Measurements from ENCODE around the gene DGCR6L. TPM values are rescaled to one million over a fixed set of nuclear protein-coding genes. Genes with fewer than 3 reads are reported as not detected.
"Not testable (repeated sequence)": the region's sequence is repeated elsewhere in the genome, so short reads cannot be mapped to it uniquely, and the experiment has no call there.

DGCR6L gene
- total and polyA plus RNA-seq, 4 donors, result 28.4 to 94.0 (median 86.1) TPM

DNA sequence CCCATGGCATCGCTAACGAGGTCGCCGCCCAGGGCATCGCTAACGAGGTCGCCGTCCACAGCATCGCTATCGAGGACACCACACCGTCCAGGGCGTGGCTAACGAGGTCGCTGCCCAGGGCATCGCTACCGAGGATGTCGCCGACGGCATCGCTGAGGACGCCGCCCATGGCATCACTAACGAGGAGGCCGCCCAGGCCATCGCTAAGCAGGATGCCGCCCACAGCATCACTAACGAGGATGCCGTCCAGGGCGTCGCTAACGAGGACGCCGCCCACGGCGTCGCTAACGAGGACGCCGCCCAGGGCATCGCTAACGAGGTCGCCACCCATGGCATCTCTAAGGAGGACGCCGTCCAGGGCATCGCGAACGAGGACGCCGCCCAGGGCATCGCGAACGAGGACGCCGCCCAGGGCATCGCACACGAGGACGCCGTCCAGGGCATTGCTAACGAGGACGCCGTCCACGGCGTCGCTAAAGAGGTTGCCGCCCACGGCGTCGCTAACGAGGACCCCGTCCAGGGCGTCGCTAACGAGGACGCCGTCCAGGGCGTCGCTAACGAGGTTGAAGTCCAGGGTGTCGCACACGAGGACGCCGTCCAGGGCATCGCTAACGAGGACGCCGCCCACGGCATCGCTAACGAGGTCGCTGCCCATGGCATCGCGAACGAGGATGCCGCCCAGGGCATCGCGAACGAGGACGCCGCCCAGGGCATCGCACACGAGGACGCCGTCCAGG lies 38.8 kb upstream of the DGCR6L start:
- WGBS (ENCODE audit: insufficient coverage), result 98% methylated on average over 46 of the region's 103 CpGs
- not testable (repeated sequence) for H3K9me3 ChIP-seq (ENCODE audit: control insufficient read depth, insufficient read depth, low read length); H3K27ac ChIP-seq (ENCODE audit: low read depth, low read length); H3K36me3 ChIP-seq (ENCODE audit: control insufficient read depth, insufficient read depth, low read length); H3K4me1 ChIP-seq (ENCODE audit: control insufficient read depth, insufficient read depth, low read length); H3K27me3 ChIP-seq (ENCODE audit: control insufficient read depth, insufficient read depth, low read length); DNase-seq (ENCODE audit: low read depth in 4 of 6, low spot score in 6 of 6); H3K4me3 ChIP-seq (ENCODE audit: low read depth, low read length)

- H3K4me1 ChIP-seq (ENCODE audit: control insufficient read depth, insufficient read depth, low read length); H3K27ac ChIP-seq (ENCODE audit: low read depth, low read length); H3K9me3 ChIP-seq (ENCODE audit: control insufficient read depth, insufficient read depth, low read length); H3K36me3 ChIP-seq (ENCODE audit: control insufficient read depth, insufficient read depth, low read length); H3K4me3 ChIP-seq (ENCODE audit: low read depth, low read length); H3K27me3 ChIP-seq (ENCODE audit: control insufficient read depth, insufficient read depth, low read length); DNase-seq (ENCODE audit: low read depth in 4 of 6, low spot score in 6 of 6): not testable (repeated sequence)
- WGBS (ENCODE audit: insufficient coverage), result 94% methylated on average over 37 of the region's 70 CpGs
Observed at GRCh38 chr22:20357967-20358366, 38.1 kb upstream of the DGCR6L start.

DNA sequence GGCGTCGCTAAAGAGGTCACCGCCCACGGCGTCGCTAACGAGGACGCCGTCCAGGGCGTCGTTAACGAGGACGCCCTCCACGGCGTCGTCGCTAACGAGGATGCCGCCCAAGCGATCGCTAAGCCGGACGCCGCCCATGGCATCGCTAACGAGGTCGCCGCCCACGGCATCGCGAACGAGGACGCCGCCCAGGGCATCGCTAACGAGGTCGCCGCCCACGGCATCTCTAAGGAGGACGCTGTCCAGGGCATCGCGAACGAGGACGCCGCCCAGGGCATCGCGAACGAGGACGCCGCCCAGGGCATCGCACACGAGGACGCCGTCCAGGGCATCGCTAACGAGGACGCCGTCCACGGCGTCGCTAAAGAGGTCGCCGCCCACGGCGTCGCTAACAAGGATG lies 37.0 kb upstream of the DGCR6L start:
- not testable (repeated sequence) for H3K27me3 ChIP-seq (ENCODE audit: control insufficient read depth, insufficient read depth, low read length); H3K9me3 ChIP-seq (ENCODE audit: control insufficient read depth, insufficient read depth, low read length); H3K4me3 ChIP-seq (ENCODE audit: low read depth, low read length); H3K27ac ChIP-seq (ENCODE audit: low read depth, low read length); H3K4me1 ChIP-seq (ENCODE audit: control insufficient read depth, insufficient read depth, low read length); DNase-seq (ENCODE audit: low read depth in 4 of 6, low spot score in 6 of 6); H3K36me3 ChIP-seq (ENCODE audit: control insufficient read depth, insufficient read depth, low read length)
- WGBS (ENCODE audit: insufficient coverage), result 92% methylated on average over 34 of the region's 66 CpGs

GRCh38 chr22:20355939-20356636 lies 36.2 kb upstream of the DGCR6L start:
- H3K36me3 ChIP-seq (ENCODE audit: control insufficient read depth, insufficient read depth, low read length); H3K4me3 ChIP-seq (ENCODE audit: low read depth, low read length); H3K27ac ChIP-seq (ENCODE audit: low read depth, low read length); H3K27me3 ChIP-seq (ENCODE audit: control insufficient read depth, insufficient read depth, low read length); H3K4me1 ChIP-seq (ENCODE audit: control insufficient read depth, insufficient read depth, low read length); DNase-seq (ENCODE audit: low read depth in 4 of 6, low spot score in 6 of 6); H3K9me3 ChIP-seq (ENCODE audit: control insufficient read depth, insufficient read depth, low read length): not testable (repeated sequence)
- WGBS (ENCODE audit: insufficient coverage), result 97% methylated on average over 68 of the region's 98 CpGs

DNA sequence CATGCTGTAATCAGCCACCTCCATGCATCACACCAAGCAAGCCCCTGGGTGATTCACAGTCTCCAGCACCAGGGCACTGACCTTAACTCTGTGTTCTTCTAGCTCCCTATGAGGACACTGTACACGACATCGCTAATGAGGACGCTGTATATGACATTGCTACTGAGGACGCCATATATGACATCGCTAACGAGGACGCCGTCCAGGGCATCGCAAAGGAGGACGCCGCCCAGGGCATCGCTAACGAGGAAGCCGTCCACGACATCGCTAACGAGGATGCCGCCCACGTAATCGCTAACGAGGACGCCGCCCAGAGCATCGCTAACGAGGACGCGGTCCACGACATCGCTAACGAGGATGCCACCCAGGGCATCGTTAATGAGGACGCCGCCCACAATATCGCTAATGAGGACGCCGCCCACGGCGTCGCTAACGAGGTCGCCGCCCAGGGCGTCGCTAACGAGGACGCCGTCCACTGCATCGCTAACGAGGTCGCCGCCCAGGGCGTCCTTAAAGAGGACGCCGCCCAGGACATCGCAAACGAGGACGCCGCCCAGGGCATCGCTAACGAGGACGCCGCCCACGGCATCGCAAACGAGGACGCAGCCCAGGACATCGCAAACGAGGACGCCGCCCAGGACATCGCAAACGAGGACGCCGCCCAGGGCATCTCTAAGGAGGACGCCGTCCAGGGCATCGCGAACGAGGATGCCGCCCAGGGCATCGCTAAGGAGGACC lies 34.5 kb upstream of the DGCR6L start:
- Histone ChIP-seq H3K4me3 (ENCODE audit: low read depth, low read length) (no peak overlapping the region), H3K27ac (ENCODE audit: low read depth, low read length) (no peak overlapping the region), H3K36me3 (ENCODE audit: control insufficient read depth, insufficient read depth, low read length) (no peaks in the 10 kb centered on the region), H3K27me3 (ENCODE audit: control insufficient read depth, insufficient read depth, low read length) (no peaks in the 10 kb centered on the region), H3K4me1 (ENCODE audit: control insufficient read depth, insufficient read depth, low read length) (no peaks in the 10 kb centered on the region), H3K9me3 (ENCODE audit: control insufficient read depth, insufficient read depth, low read length) (no peaks in the 10 kb centered on the region)
- DNase-seq (ENCODE audit: low read depth in 4 of 6, low spot score in 6 of 6), result no peak
- 94% methylated on average over 81 of the region's 81 CpGs for WGBS (ENCODE audit: insufficient coverage)

DNA sequence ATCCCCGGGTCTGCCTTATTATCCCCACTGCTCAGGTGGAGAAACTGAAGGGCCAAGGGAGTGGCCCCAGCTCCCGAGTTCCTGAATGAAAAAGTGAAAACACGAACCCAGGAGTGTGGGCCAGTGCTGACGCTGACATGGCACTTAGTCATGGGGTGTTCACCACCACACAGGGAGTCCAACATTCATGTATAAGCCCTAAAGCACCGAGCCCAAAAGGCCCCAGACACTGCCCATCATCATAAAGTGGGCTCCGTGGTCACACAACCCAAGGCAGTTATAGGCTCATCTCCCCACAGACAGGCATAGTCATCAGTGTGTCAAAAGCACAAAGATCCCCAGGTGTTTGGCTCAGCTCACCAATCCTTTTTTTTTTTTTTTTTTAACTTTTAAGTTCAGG lies 32.7 kb upstream of the DGCR6L start:
- not testable (repeated sequence) for H3K27ac ChIP-seq (ENCODE audit: low read depth, low read length); DNase-seq (ENCODE audit: low read depth in 4 of 6, low spot score in 6 of 6); H3K9me3 ChIP-seq (ENCODE audit: control insufficient read depth, insufficient read depth, low read length); H3K27me3 ChIP-seq (ENCODE audit: control insufficient read depth, insufficient read depth, low read length); H3K4me1 ChIP-seq (ENCODE audit: control insufficient read depth, insufficient read depth, low read length); H3K36me3 ChIP-seq (ENCODE audit: control insufficient read depth, insufficient read depth, low read length); H3K4me3 ChIP-seq (ENCODE audit: low read depth, low read length)
- 86% methylated on average over 5 of the region's 6 CpGs for whole genome bisulfite sequencing (ENCODE audit: insufficient coverage)

DNA sequence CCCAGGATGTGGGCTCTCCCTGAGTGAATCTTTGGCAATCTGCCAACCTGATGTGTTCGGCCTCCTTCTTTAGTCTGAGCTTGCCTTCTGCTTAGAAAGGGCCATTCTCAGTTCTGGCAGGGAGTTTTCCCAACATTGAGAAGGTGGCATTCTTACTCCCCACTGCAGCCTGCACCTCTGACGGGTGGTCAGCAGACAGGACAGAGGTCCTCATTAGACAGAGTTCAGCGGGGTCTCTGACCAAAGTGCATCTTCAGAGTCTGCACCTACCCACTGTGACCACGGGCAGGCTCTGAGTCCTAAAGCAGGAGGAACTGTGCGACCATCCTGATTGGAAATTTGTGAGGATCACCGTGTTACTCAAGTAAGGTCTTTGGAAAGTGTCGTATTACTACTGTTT lies 26.7 kb upstream of the DGCR6L start:
- H3K4me1 ChIP-seq (ENCODE audit: control insufficient read depth, insufficient read depth, low read length); H3K4me3 ChIP-seq (ENCODE audit: low read depth, low read length); H3K27me3 ChIP-seq (ENCODE audit: control insufficient read depth, insufficient read depth, low read length); DNase-seq (ENCODE audit: low read depth in 4 of 6, low spot score in 6 of 6); H3K9me3 ChIP-seq (ENCODE audit: control insufficient read depth, insufficient read depth, low read length); H3K27ac ChIP-seq (ENCODE audit: low read depth, low read length); H3K36me3 ChIP-seq (ENCODE audit: control insufficient read depth, insufficient read depth, low read length): not testable (repeated sequence)
- no CpG with 5 or more reads among the region's 7 CpGs for WGBS (ENCODE audit: insufficient coverage)

- not testable (repeated sequence) for H3K27me3 ChIP-seq (ENCODE audit: control insufficient read depth, insufficient read depth, low read length); H3K36me3 ChIP-seq (ENCODE audit: control insufficient read depth, insufficient read depth, low read length); H3K4me1 ChIP-seq (ENCODE audit: control insufficient read depth, insufficient read depth, low read length); H3K27ac ChIP-seq (ENCODE audit: low read depth, low read length); H3K9me3 ChIP-seq (ENCODE audit: control insufficient read depth, insufficient read depth, low read length); H3K4me3 ChIP-seq (ENCODE audit: low read depth, low read length); DNase-seq (ENCODE audit: low read depth in 4 of 6, low spot score in 6 of 6)
- WGBS (ENCODE audit: insufficient coverage), result 100% methylated on average over 1 of the region's 2 CpGs
Observed at GRCh38 chr22:20338291-20338690, 18.4 kb upstream of the DGCR6L start.

DNA sequence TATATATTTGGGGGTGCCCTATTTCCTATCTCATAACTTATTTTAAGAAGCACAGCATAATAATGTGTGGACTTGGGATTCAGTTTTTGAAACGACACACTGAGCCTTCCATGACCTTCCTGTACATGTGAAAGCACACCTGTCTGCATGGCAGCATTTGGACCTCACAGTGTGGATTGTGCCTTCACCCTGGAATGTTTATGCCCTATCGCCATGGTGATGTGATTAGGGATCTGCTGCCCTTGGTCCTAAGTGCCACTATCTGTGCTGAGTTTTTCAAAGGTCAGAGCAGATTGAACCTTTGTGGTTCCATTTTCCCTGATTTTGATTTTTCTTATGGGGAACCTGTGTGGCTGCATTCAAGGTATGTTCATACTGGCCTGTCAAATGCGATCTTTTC lies 17.9 kb upstream of the DGCR6L start:
- not testable (repeated sequence) for H3K36me3 ChIP-seq (ENCODE audit: control insufficient read depth, insufficient read depth, low read length); H3K27me3 ChIP-seq (ENCODE audit: control insufficient read depth, insufficient read depth, low read length); DNase-seq (ENCODE audit: low read depth in 4 of 6, low spot score in 6 of 6); H3K4me3 ChIP-seq (ENCODE audit: low read depth, low read length); H3K27ac ChIP-seq (ENCODE audit: low read depth, low read length); H3K4me1 ChIP-seq (ENCODE audit: control insufficient read depth, insufficient read depth, low read length); H3K9me3 ChIP-seq (ENCODE audit: control insufficient read depth, insufficient read depth, low read length)
- 100% methylated on average over 1 of the region's 3 CpGs for WGBS (ENCODE audit: insufficient coverage)
